ENCODE results near the gene AMPD3.

Gene AMPD3

GRCh38 chr11:10493041-10493663 is 38.1 kb downstream of the AMPD3 start:
- Histone ChIP-seq H3K36me3 (peaks cover 99% of the 10 kb centered on the region), H3K27ac (no peak overlapping the region), H4K20me1 (no peaks in the 10 kb centered on the region)

GRCh38 chr11:10494636-10495463 is 39.8 kb downstream of the AMPD3 start:
- no peak overlapping the region for H3K4me2 ChIP-seq
- H3K9ac ChIP-seq, result no peak overlapping the region
- H3K4me1 ChIP-seq, result no peaks in the 10 kb centered on the region
- no peak for TF ChIP-seq Cebpa-rat (IDR thresholded peaks at IDR 0.05)
- H3K27me3 ChIP-seq, result no peaks in the 10 kb centered on the region
- H3K36me3 ChIP-seq, result peaks cover 99% of the 10 kb centered on the region
- H3K9me3 ChIP-seq, result no peaks in the 10 kb centered on the region
- no peak overlapping the region for H3K27ac ChIP-seq
- H4K20me1 ChIP-seq, result no peaks in the 10 kb centered on the region
- no peak overlapping the region for H3K4me3 ChIP-seq

More at GRCh38 chr11:10493041-10493663, 38.1 kb downstream of the AMPD3 start:
- H3K4me1 ChIP-seq, result no peaks in the 10 kb centered on the region
- H3K27me3 ChIP-seq, result no peaks in the 10 kb centered on the region
- H3K9me3 ChIP-seq, result no peaks in the 10 kb centered on the region
- no peak overlapping the region for H3K4me3 ChIP-seq
- H3K9ac ChIP-seq, result no peak overlapping the region
- TF ChIP-seq Cebpa-rat (IDR thresholded peaks at IDR 0.05), result no peak
- no peak overlapping the region for H3K4me2 ChIP-seq

GRCh38 chr11:10495464-10495786 is 40.4 kb downstream of the AMPD3 start:
- H3K4me3 ChIP-seq, result no peak overlapping the region
- H3K36me3 ChIP-seq, result peaks cover 99% of the 10 kb centered on the region
- no peak overlapping the region for H3K9ac ChIP-seq
- no peaks in the 10 kb centered on the region for H3K4me1 ChIP-seq
- H3K27ac ChIP-seq, result no peak overlapping the region
- no peaks in the 10 kb centered on the region for H3K27me3 ChIP-seq
- H3K4me2 ChIP-seq, result no peak overlapping the region
- TF ChIP-seq Cebpa-rat (IDR thresholded peaks at IDR 0.05), result no peak
- H4K20me1 ChIP-seq, result no peaks in the 10 kb centered on the region
- H3K9me3 ChIP-seq, result no peaks in the 10 kb centered on the region

GRCh38 chr11:10496296-10496936 is 41.4 kb downstream of the AMPD3 start:
- no peak overlapping the region for H3K4me2 ChIP-seq
- H3K9ac ChIP-seq, result no peak overlapping the region
- no peaks in the 10 kb centered on the region for H3K4me1 ChIP-seq
- no peaks in the 10 kb centered on the region for H3K9me3 ChIP-seq
- no peak for TF ChIP-seq Cebpa-rat (IDR thresholded peaks at IDR 0.05)
- H3K36me3 ChIP-seq, result peaks cover 99% of the 10 kb centered on the region
- H3K27ac ChIP-seq, result no peak overlapping the region
- H3K27me3 ChIP-seq, result no peaks in the 10 kb centered on the region
- no peaks in the 10 kb centered on the region for H4K20me1 ChIP-seq
- no peak overlapping the region for H3K4me3 ChIP-seq

- Histone ChIP-seq H3K4me2 (no peak overlapping the region), H3K4me1 (no peaks in the 10 kb centered on the region), H3K36me3 (peaks cover 98% of the 10 kb centered on the region), H4K20me1 (no peaks in the 10 kb centered on the region), H3K9me3 (no peaks in the 10 kb centered on the region), H3K27ac (no peak overlapping the region), H3K4me3 (no peak overlapping the region), H3K9ac (no peak overlapping the region), H3K27me3 (no peaks in the 10 kb centered on the region)
- no peak for TF ChIP-seq Cebpa-rat (IDR thresholded peaks at IDR 0.05)
Observed at GRCh38 chr11:10497371-10498021, 42.4 kb downstream of the AMPD3 start.

GRCh38 chr11:10498022-10498400 is 42.9 kb downstream of the AMPD3 start:
- Histone ChIP-seq H3K9me3 (no peaks in the 10 kb centered on the region), H3K27ac (no peak overlapping the region), H4K20me1 (no peaks in the 10 kb centered on the region), H3K9ac (no peak overlapping the region), H3K4me1 (no peaks in the 10 kb centered on the region), H3K4me2 (no peak overlapping the region), H3K4me3 (no peak overlapping the region), H3K36me3 (peaks cover 98% of the 10 kb centered on the region), H3K27me3 (no peaks in the 10 kb centered on the region)
- no peak for TF ChIP-seq Cebpa-rat (IDR thresholded peaks at IDR 0.05)

- Histone ChIP-seq H3K9me3 (no peaks in the 10 kb centered on the region), H3K9ac (no peak overlapping the region), H4K20me1 (no peaks in the 10 kb centered on the region), H3K36me3 (peaks cover 92% of the 10 kb centered on the region), H3K4me2 (no peak overlapping the region), H3K4me1 (no peaks in the 10 kb centered on the region), H3K27me3 (no peaks in the 10 kb centered on the region), H3K27ac (no peak overlapping the region), H3K4me3 (no peak overlapping the region)
- TF ChIP-seq Cebpa-rat (IDR thresholded peaks at IDR 0.05), result no peak
Observed at GRCh38 chr11:10498426-10499250, 43.6 kb downstream of the AMPD3 start.

- no peaks in the 10 kb centered on the region for H3K27me3 ChIP-seq
- peaks cover 92% of the 10 kb centered on the region for H3K36me3 ChIP-seq
Observed at GRCh38 chr11:10499452-10499851, 44.4 kb downstream of the AMPD3 start.

GRCh38 chr11:10499874-10500601 is 45.0 kb downstream of the AMPD3 start:
- no peaks in the 10 kb centered on the region for H4K20me1 ChIP-seq
- H3K27me3 ChIP-seq, result no peaks in the 10 kb centered on the region
- no peaks in the 10 kb centered on the region for H3K4me1 ChIP-seq
- no peak overlapping the region for H3K4me2 ChIP-seq
- no peak overlapping the region for H3K9ac ChIP-seq
- H3K4me3 ChIP-seq, result no peak overlapping the region
- no peak for TF ChIP-seq Cebpa-rat (IDR thresholded peaks at IDR 0.05)
- no peaks in the 10 kb centered on the region for H3K9me3 ChIP-seq
- H3K27ac ChIP-seq, result no peak overlapping the region
- H3K36me3 ChIP-seq, result peaks cover 92% of the 10 kb centered on the region

More at GRCh38 chr11:10499452-10499851, 44.4 kb downstream of the AMPD3 start:
- no peaks in the 10 kb centered on the region for H4K20me1 ChIP-seq
- no peak overlapping the region for H3K9ac ChIP-seq
- H3K27ac ChIP-seq, result no peak overlapping the region
- TF ChIP-seq Cebpa-rat (IDR thresholded peaks at IDR 0.05), result no peak
- H3K4me3 ChIP-seq, result no peak overlapping the region
- no peak overlapping the region for H3K4me2 ChIP-seq
- no peaks in the 10 kb centered on the region for H3K9me3 ChIP-seq
- no peaks in the 10 kb centered on the region for H3K4me1 ChIP-seq

All from BLaER1 (cell line).